LNCaP clone FGC (cell line): ENCODE measurements around the gene KCTD4.

Experiments used
- DNase-seq: peaks from one replicate; pipeline ENCODE4 v3.0.0-alpha.2; 2011; ENCODE audit warnings: low read depth
- H3K4me3 ChIP-seq: 2 replicates; pipeline ENCODE4 v1.5.1; 2011; ENCODE audit warnings: mild to moderate bottlenecking, low read depth, low read length, control low read depth
- TF ChIP-seq, protein P1 (sequence below): IDR thresholded peaks from 2 replicates; pipeline ENCODE4 v1.5.1; 2012; ENCODE audit warnings: mild to moderate bottlenecking; ENCODE audit not compliant: control insufficient read depth, insufficient read depth; ENCODE audit errors: extremely low read depth

The KCTD4 gene

DNA sequence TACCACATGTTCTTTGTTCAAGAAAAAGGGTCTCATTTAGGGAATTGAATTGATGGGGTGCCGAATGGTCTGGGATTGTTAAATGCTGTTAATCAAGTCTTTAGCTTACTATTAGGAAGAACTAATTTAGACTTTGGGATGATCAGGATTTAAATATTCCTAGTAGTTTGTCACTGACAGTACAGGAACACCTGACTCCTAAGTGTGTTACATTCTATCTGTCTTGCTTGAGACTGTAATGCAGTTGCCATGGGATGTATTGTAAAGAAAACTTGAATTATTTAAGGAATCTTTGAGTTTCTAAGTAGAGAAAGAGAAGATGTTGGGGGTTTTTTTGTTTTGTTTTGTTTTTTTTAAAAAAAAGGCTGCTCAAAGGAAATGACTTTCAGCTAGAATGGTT, 17.8 kb upstream of the KCTD4 start:
- H3K4me3 ChIP-seq, result no peak overlapping the region
- DNase-seq, result no peak
- TF ChIP-seq, protein P1, sequence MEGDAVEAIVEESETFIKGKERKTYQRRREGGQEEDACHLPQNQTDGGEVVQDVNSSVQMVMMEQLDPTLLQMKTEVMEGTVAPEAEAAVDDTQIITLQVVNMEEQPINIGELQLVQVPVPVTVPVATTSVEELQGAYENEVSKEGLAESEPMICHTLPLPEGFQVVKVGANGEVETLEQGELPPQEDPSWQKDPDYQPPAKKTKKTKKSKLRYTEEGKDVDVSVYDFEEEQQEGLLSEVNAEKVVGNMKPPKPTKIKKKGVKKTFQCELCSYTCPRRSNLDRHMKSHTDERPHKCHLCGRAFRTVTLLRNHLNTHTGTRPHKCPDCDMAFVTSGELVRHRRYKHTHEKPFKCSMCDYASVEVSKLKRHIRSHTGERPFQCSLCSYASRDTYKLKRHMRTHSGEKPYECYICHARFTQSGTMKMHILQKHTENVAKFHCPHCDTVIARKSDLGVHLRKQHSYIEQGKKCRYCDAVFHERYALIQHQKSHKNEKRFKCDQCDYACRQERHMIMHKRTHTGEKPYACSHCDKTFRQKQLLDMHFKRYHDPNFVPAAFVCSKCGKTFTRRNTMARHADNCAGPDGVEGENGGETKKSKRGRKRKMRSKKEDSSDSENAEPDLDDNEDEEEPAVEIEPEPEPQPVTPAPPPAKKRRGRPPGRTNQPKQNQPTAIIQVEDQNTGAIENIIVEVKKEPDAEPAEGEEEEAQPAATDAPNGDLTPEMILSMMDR, result no peak

DNA sequence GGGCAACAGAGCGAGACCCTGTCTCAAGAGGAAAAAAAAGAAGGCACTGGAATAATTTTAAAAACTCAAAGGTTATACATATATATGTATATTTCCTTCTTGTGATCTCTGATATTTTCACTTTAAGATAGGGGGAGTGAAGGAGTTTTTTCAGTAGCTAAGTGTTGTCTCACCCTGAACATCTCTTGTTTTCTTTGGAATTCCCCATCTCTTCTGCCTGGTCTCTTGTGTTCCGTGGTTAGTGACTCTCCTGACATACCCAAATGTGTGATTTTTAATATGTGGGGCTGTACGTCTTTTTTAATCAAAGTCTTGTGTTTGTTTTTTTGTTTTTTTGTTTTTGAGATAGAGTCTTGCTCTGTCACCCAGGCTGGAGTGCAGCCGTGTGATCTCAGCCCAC, 15.3 kb upstream of the KCTD4 start:
- TF ChIP-seq, protein P1, result no peak
- no peak overlapping the region for H3K4me3 ChIP-seq
- DNase-seq, result no peak

DNA sequence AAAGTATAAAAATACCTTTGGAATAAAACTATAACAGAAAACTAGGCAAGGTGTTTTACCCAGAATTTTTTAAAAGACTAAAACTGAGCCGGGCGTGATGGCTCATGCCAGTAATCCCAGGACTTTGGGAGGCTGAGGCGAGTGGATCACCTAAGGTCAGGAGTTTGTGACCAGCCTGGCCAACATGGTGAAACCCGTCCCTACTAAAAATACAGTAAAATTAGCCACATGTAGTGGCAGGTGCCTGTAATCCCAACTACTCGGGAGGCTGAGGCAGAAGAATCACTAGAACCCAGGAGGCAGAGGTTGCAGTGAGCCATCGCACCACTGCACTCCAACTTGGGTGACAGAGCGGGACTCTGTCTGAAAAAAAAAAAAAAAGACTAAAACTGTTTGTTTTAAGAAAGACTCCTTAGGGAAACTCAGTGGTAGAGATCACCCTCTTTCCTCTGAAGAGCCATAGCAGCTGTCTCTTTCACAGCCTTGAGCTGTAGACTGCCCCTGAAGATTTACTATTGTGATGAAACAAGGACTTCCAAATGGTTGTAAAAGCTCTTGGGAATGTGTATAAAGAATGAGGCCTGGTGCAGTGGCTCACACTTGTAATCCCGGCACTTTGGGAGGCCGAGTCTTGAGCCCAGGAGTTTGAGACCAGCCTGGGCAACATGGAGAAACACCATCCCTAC, 14.7 kb upstream of the KCTD4 start:
- H3K4me3 ChIP-seq, result no peak overlapping the region
- TF ChIP-seq, protein P1, result no peak
- DNase-seq, result no peak

DNA sequence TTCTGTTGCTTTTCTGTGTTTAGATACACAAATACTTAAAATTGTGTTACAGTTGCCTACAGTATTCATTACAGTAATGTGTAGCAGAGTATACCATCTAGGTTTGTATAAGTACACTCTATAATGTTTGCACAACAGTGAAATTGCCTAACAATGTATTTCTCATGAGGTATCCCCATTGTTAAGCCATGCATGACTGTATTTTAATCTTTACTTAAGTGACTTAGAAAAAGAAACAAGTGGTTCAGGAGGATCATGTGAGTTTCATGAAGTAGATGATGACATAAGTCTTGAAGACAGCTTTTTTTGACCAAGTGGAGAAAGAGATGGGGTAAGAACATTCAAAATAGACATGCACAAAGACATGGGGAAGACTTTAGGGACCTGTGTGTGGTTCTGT, 8.4 kb upstream of the KCTD4 start:
- no peak overlapping the region for H3K4me3 ChIP-seq
- TF ChIP-seq, protein P1, result no peak
- DNase-seq, result no peak

DNA sequence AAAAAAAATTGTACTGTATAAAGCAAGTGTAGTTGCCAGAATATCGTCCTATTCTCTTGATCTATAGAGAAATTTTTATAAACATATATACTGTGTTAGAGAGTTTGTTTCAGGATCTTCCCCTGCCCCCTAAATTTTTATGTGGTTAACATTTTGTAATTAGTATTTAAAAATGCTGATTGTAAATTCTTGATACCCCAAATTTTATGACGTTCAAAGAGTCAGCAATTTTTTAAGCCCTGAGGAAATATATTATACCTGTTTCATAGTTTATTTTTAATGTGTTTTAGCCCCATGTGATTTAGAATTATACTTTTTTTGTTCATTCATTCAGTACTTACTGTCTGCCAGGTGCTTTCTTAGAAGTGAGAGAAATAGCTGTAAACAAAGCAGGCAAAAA, 7.3 kb upstream of the KCTD4 start:
- DNase-seq, result no peak
- TF ChIP-seq, protein P1, result no peak
- H3K4me3 ChIP-seq, result no peak overlapping the region

DNA sequence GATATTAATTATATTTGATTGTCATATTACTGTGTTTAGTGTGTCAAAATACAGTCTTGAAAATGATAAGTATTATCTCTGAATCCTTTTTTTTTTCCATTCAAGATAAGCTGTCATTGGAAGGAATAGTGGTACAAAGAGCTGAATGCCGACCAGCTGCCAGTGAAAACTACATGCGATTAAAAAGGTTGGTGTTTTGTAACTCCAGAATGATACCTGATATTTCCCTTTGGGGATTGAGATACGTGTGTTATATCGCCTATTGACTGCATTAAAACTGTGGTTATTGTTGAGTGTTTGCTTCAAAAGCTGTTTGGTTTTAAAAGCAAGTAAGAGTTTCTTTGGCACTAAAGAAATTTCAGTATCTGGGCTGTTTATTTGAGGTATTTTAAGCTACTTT, 6.5 kb upstream of the KCTD4 start:
- no peak overlapping the region for H3K4me3 ChIP-seq
- DNase-seq, result no peak
- TF ChIP-seq, protein P1, result no peak

DNA sequence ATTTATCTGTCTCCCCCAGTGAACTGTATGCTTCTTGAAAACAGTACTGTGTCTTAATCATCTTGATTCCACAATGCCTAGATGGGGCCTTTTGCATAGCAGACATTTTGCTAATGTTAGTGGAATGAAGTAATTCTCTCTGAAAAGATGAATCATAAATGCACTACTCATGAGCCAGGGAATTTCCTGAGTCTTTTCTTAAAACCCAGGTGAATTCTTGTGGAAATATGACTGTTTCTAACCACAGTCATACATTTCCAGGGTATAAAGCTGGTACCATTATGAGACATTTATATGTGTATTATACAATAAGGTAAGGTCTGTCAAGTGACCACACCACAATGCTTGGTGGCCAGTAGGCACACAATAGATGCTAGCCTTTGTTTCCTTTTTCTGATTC, 5.5 kb upstream of the KCTD4 start:
- no peak for DNase-seq
- no peak overlapping the region for H3K4me3 ChIP-seq
- TF ChIP-seq, protein P1, result no peak
